ENCODE measurements around the gene GCNT1.
"Not testable (repeated sequence)": the region's sequence is repeated elsewhere in the genome, so short reads cannot be mapped to it uniquely, and the experiment has no call there.

Gene GCNT1

DNA sequence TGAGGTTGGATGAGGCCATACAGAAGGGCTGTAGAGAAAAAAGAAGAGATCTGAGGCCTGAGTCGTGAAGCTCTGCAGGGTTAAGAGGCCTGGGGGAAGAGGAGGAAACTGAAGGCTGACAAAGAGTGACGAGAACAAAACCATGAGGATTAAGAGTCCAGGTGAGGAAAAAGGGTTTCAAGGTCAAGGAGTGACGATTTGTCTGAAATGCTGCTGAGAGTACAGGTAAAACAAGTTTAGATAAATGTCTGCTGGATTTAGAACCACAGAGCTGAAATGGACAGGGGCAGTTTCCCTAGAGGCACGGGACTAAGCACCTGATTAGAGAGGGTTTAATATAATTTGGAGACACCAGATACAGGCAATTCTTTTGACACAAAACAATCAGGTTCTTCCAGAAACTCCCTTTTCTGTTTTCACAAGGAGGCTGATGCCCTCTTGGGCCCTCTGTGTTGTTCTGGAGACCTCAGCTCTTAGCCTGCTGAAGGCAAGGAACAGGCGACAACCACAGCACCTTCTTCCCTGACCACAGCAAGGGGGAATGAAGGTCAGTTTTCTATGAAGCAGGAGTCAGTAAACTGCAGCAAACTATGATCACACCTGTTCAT is 14.6 kb upstream of the GCNT1 start:
- DNase-seq, result no peak

- DNase-seq, result no peak
Observed at GRCh38 chr9:76445976-76446375, 13.0 kb upstream of the GCNT1 start.

- DNase-seq, result no peak
Observed at GRCh38 chr9:76448501-76448900, 10.5 kb upstream of the GCNT1 start.

- no peak for DNase-seq
Observed at GRCh38 chr9:76451234-76451633, 7.7 kb upstream of the GCNT1 start.

DNA sequence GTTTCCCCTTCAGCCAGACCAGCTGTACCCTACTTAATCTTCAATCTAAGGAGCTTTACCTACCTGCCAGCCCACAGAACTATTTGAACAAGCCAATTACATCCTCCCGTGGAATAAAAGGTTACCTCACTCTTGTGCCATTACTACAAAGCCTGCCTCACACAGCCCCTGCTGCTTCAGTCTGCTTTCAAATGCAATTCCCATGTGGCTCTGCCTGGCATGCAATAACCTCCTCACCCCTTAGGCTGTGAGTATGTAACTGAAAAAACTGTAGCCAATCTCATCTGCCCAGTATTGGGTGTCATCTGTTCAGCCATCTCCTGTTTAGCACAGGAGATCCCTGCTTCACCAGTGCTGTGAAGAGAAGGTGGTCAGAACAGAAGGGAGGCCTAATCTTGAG is 6.1 kb upstream of the GCNT1 start:
- no peak for DNase-seq

- no peak for DNase-seq
Observed at GRCh38 chr9:76453785-76454184, 5.2 kb upstream of the GCNT1 start.

DNA sequence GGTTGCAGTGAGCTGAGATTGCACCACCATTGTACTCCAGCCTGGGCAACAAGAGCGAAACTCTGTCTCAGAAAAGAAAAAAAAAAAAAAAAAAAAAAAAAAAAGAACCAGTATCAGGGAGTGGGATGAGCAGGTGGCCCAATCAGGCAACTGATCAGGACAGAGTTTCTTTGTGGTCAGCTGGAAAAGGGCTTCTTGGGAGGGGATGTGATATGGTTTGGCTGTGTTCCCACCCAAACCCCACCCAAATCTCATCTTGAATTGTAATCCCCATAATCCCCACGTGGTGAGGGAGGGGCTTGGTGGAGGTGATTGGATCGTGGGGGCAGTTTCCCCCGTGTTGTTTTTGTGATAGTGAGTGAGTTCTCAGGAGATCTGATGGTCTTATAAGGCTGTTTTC is 4.7 kb upstream of the GCNT1 start:
- no peak for DNase-seq

DNA sequence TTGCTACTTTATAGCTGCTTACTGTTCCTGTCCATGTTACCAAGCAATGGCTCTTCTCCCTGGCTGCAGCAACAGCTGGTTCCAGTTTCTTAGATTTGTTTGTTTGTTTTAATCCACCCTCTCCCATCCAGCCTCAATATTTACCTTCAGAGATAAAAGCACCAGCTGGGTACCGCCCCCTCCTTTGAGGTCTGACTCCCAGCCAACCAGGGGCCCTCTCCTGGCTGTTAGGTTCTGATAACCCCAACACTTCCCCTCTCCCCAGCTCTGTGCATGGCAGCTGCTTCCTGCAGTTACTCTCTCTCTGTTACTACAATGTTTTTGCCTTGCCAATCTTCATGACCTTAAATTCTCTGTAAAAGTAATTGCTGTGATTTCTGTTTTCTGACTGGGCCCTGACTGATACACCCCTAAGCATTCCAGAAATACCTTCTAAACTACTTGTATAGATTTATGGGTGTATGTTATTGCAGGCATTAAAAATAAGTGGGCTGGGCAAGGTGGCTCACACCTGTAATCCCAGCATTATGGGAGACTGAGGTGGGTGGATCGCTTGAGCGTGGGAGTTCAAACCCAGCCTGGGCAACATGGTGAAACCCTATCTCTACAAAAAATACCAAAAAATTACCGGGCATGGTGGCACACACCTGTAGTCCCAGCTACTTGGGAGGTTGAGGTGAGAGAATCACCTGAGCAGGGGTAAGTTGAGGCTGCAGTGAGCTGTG is 2.6 kb upstream of the GCNT1 start:
- DNase-seq, result peak in 1 of 4 experiments; percentile 7

DNA sequence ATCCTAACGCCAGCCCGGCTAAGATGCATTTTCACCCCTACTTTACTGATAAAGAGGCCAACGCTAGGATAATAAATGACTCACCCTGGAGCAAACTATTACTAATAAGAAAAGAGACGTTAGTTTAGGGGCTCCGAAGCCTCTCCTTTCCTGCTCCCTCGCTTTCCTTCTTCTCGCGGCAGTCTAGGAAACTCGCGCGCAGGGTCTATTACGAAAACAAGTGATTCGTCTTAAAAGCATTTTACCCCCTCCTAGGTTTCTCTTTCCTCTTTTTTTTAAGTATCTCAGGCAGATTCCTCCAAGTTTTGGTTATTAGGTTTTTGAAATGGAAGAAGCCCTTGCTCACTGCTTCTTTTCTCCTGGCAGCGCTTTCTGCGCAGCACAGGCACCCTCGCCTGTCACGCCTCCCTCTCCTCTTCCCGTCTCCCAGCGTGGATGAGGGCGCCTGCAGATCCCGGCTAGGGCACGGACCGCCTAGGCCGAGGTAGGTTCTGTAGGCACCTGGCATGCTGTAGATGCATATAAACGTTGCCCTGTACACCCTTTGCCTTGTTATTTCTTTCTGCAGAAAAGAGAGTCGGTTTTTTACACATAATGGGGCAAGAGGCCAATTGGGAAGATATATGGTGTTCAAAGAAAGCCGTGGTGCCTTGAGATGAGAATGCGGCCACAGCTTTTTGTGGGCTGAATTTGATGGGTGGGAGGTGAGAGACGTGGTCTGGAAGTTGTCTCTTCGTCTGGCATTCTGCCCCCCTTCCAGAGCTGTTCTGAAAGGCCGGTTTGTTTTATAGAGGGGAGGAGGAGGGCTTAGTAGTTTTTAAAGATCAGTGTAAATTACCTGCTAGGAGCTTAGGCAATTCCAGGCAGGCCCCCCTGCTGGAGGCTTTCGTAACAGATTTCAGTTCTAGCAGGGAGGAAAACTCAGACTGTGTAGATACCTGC is 983 bp downstream of the GCNT1 start:
- no peak for DNase-seq

DNA sequence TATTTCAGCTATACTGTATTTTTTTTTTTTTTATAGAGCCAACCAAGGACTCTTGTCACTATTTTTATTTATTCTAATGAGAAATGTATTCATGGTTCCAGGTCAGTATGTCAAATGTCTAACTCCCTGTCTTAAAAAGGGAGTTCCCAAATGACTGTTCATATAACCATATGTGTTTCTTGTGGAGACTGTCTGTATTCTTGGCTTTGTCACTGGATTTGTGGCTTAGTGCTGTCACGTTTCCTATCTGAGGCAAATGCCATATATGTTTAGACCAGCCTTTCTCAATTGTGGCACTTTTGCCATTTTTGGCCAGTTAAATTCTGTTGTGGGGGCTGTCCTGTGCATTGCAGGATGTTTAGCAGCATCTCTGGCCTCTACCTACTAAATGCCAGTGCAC is 3.1 kb downstream of the GCNT1 start:
- no peak for DNase-seq

DNA sequence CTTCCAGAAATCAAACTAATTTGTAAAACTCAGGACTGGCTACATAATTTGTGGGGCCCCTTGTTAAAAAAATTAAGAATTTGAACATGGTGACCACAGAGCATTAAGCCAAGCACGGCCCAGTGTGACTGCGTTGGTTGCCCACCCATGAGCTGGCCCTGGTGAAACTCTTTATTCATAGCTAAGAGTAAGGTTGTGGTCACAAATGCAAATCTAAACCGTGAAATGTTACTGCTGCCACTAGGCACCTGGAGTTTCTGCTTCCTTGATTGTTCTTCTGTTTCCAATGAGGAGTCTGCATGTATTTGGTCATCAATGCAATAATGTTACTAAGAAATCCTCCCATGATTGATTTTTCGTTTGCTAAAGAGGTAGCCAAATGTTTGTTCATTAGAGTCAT is 4.2 kb downstream of the GCNT1 start:
- DNase-seq, result no peak

DNA sequence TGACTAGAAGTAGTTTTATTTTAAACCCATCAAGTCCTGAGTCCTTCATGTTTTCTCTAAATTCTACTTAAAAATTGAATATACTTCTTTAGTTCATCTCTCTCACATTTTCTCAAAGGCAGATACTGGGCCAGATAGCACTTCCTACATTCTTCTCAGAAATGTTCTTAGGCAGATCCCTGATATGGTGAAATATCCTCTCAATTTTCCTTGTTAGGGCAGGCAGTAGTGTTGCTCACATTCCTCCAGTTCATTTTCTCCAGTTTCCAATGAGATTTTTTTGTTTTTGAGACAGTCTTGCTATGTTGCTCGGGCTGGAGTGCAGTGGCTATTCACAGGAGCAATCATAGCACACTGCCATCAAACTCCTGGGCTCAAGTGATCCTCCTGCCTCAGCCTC is 5.7 kb downstream of the GCNT1 start:
- no peak for DNase-seq

DNA sequence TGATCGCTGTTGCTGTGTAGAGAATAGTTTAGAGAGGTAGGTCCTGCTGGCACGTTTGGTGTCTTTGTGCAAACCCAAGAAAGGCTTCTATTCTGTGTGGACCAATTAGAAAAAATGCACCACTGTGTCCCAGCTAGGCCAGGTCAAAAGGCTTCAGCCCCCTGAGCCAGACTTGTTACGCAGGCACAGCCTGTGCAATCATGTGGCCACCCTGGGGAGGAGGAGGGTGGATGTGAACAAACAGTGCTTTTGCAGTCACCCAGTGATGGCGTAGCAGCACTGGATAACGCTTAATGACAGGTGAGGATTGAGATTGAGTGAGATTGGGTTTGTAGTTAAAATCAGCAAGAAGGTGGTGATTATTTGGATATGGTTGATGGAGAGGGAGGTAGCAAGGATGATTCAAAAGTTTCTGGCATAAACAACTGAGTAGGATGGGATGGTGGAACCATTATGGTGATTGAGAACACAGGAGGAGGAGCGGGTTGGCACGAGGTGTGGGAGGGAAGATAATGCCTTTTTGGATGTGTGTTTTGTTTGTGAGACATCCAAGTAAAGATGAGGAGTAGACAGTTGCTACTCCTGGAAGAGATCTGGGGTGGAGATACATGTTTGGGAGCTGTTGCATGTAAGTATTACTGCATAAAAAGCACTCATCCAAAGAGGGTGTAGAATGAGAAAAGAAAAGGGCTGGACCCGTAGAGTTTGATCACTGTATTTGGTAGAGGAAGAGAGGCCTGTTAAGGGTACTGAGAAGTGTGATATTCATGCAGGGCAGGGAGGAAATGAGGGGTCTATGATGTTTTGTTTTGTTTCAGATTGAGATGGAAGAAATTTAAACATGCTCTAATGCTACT is 6.7 kb downstream of the GCNT1 start:
- no peak for DNase-seq

GRCh38 chr9:76466299-76466605 is 7.3 kb downstream of the GCNT1 start:
- no peak for DNase-seq

GRCh38 chr9:76474419-76474818 is 15.4 kb downstream of the GCNT1 start:
- no peak for DNase-seq

- DNase-seq, result no peak
Observed at GRCh38 chr9:76475686-76476085, 16.7 kb downstream of the GCNT1 start.

DNA sequence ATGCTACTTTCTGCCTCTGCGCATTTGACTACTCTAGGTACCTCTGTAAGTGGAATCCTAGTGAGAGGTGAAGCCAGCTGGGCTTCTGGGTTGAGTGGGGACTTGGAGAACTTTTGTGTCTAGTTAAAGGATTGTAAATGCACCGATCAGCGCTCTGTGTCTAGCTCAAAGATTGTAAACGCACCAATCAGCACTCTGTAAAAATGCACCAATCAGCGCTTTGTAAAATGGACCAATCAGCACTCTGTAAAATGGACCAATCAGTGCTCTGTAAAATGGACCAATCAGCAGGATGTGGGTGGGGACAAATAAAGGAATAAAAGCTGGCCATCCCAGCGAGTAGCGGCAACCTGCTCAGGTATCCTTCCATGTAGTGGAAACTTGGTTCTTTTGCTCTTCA is 18.8 kb downstream of the GCNT1 start:
- DNase-seq, result not testable (repeated sequence)

- no peak for DNase-seq
Observed at GRCh38 chr9:76478226-76478625, 19.2 kb downstream of the GCNT1 start.

DNA sequence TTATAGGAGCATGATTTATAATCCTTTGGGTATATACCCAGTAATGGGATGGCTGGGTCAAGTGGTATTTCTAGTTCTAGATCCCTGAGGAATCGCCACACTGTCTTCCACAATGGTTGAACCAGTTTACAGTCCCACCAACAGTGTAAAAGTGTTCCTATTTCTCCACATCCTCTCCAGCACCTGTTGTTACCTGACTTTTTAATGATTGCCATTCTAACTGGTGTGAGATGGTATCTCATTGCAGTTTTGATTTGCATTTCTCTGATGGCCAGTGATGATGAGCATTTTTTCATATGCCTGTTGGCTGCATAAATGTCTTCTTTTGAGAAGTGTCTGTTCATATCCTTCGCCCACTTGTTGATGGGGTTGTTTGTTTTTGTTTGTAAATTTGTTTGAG is 20.4 kb downstream of the GCNT1 start:
- DNase-seq, result not testable (repeated sequence)

GRCh38 chr9:76486151-76486550 is 27.2 kb downstream of the GCNT1 start:
- DNase-seq, result no peak

DNA sequence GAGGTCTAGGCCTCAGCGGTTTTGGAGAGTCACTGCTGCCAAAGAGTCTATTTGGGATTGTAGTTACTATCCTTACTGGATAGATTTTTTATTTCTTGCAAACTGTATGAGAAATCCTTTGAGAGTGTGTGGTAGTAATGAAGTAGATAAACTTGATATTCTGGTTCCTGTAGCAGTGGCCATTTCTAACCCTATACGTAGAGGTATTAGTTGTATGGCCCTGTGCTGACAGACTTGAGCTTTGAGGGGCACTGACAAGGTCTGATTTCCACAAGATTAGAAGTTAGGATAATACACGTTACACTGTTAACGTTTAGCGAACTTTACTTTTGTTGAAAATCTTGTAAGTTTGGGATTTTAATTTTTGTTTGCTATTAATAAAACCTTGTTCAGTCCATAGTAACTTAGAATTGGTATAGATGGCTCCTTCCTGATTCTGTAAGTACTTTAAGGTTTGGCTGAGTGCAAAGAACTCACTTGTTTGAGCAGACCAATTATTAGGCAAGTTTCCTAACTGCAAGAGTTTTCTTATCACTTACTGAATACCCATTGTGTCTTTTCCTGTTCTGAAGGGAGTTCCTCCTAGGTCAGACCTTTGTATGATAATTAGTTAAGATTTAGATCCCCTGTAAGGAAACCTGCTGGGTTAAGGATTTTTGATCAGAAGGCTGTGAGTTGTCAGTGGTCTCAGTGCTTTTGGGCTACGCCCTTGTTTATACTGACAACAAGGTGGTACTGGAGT is 31.4 kb downstream of the GCNT1 start:
- no peak for DNase-seq

DNA sequence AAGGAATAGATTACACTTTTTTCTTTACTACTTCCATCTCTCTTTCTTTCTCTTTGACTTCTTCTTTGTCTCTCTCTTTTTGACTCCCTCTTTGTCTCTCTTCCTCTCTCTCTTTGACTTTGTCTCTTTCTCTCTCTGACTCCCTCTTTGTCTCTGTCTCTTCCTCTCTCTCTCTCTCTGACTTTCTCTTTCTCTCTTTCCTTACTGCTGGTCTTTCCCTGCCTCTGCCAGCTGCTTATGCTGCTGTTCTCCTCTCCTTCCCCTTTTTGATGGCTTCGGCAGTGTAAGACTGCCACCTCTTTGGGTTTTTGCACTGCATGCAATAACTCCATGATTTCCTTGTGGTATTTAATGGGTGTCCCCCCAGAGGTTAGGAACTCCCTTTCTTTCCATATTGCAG is 32.1 kb downstream of the GCNT1 start:
- not testable (repeated sequence) for DNase-seq
